SK-N-SH (cell line): ENCODE data around the gene ALS2CL.

Experiments
- CTCF ChIP-seq: fragments of 200-600 bp; sonication (generic); IDR thresholded peaks from 2 replicates; pipeline ENCODE4 v1.6.1; 2017; ENCODE audit warnings: antibody characterized with exemption, mild to moderate bottlenecking, moderate library complexity
- EZH2phosphoT487 ChIP-seq: fragments of 200-600 bp; sonication (generic); IDR thresholded peaks from 2 replicates; pipeline ENCODE4 v1.6.1; 2017; ENCODE audit warnings: low read depth, mixed run types, mild to moderate bottlenecking, antibody characterized with exemption, moderate library complexity, borderline replicate concordance
- NRF1 ChIP-seq: IDR thresholded peaks from 2 replicates; pipeline ENCODE4 v1.6.1; 2012; ENCODE audit warnings: low read depth, mild to moderate bottlenecking, low read length
- POLR2AphosphoS5 ChIP-seq: IDR thresholded peaks from 2 replicates; pipeline ENCODE4 v1.6.1; 2012; ENCODE audit warnings: low read depth, low read length
- SIN3A ChIP-seq: IDR thresholded peaks from 2 replicates; pipeline ENCODE4 v1.6.1; 2012; ENCODE audit warnings: low read depth, mild to moderate bottlenecking, low read length, moderate library complexity, borderline replicate concordance
- SMC3 ChIP-seq: IDR thresholded peaks from 2 replicates; pipeline ENCODE4 v1.6.1; 2012; ENCODE audit warnings: low read depth, low read length, improper control_type of control experiment
- TCF12 ChIP-seq: IDR thresholded peaks from 2 replicates; pipeline ENCODE4 v1.4.0; 2012
- TEAD4 ChIP-seq: IDR thresholded peaks from 2 replicates; pipeline ENCODE4 v1.4.0; 2012; ENCODE audit warnings: mild to moderate bottlenecking, borderline replicate concordance; ENCODE audit not compliant: insufficient read depth
- YY1 ChIP-seq: IDR thresholded peaks from 2 replicates; pipeline ENCODE4 v1.4.0; 2012; ENCODE audit warnings: low read depth, mild to moderate bottlenecking
- TF ChIP-seq, protein P1 (sequence below): IDR thresholded peaks from 2 replicates; pipeline ENCODE4 v1.6.1; 2012; ENCODE audit warnings: mild to moderate bottlenecking, low read depth, low read length, moderate library complexity
- TF ChIP-seq, protein P2 (sequence below): IDR thresholded peaks from 2 replicates; pipeline ENCODE4 v1.4.0; 2012; ENCODE audit warnings: low read depth, borderline replicate concordance
- TF ChIP-seq, protein P3 (sequence below): IDR thresholded peaks from 2 replicates; pipeline ENCODE4 v1.4.0; 2012; ENCODE audit warnings: low read depth, borderline replicate concordance

GRCh38 chr3:46628901-46629369 is 64.5 kb downstream of the ALS2CL start:
- TF ChIP-seq CTCF (no peak), POLR2AphosphoS5 (no peak), TCF12 (no peak), SMC3 (no peak), NRF1 (no peak), SIN3A (no peak), EZH2phosphoT487 (no peak), TEAD4 (no peak), YY1 (no peak)
- TF ChIP-seq, protein P1, sequence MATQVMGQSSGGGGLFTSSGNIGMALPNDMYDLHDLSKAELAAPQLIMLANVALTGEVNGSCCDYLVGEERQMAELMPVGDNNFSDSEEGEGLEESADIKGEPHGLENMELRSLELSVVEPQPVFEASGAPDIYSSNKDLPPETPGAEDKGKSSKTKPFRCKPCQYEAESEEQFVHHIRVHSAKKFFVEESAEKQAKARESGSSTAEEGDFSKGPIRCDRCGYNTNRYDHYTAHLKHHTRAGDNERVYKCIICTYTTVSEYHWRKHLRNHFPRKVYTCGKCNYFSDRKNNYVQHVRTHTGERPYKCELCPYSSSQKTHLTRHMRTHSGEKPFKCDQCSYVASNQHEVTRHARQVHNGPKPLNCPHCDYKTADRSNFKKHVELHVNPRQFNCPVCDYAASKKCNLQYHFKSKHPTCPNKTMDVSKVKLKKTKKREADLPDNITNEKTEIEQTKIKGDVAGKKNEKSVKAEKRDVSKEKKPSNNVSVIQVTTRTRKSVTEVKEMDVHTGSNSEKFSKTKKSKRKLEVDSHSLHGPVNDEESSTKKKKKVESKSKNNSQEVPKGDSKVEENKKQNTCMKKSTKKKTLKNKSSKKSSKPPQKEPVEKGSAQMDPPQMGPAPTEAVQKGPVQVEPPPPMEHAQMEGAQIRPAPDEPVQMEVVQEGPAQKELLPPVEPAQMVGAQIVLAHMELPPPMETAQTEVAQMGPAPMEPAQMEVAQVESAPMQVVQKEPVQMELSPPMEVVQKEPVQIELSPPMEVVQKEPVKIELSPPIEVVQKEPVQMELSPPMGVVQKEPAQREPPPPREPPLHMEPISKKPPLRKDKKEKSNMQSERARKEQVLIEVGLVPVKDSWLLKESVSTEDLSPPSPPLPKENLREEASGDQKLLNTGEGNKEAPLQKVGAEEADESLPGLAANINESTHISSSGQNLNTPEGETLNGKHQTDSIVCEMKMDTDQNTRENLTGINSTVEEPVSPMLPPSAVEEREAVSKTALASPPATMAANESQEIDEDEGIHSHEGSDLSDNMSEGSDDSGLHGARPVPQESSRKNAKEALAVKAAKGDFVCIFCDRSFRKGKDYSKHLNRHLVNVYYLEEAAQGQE: no peak
- TF ChIP-seq, protein P2, sequence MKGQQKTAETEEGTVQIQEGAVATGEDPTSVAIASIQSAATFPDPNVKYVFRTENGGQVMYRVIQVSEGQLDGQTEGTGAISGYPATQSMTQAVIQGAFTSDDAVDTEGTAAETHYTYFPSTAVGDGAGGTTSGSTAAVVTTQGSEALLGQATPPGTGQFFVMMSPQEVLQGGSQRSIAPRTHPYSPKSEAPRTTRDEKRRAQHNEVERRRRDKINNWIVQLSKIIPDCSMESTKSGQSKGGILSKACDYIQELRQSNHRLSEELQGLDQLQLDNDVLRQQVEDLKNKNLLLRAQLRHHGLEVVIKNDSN: no peak
- TF ChIP-seq, protein P3, sequence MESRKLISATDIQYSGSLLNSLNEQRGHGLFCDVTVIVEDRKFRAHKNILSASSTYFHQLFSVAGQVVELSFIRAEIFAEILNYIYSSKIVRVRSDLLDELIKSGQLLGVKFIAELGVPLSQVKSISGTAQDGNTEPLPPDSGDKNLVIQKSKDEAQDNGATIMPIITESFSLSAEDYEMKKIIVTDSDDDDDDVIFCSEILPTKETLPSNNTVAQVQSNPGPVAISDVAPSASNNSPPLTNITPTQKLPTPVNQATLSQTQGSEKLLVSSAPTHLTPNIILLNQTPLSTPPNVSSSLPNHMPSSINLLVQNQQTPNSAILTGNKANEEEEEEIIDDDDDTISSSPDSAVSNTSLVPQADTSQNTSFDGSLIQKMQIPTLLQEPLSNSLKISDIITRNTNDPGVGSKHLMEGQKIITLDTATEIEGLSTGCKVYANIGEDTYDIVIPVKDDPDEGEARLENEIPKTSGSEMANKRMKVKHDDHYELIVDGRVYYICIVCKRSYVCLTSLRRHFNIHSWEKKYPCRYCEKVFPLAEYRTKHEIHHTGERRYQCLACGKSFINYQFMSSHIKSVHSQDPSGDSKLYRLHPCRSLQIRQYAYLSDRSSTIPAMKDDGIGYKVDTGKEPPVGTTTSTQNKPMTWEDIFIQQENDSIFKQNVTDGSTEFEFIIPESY: no peak
